Measurements from ENCODE around the gene PDE11A.

Gene PDE11A

GRCh38 chr2:177618255-177619253, 454.0 kb downstream of the PDE11A start:
- DNase-seq, result peak; percentile 95

GRCh38 chr2:177617849-177618248, 454.7 kb downstream of the PDE11A start:
- DNase-seq, result no peak

GRCh38 chr2:177616731-177617130, 455.8 kb downstream of the PDE11A start:
- no peak for DNase-seq

- DNase-seq, result no peak
Measured at GRCh38 chr2:177616066-177616465, 456.5 kb downstream of the PDE11A start.

GRCh38 chr2:177612659-177613058, 459.9 kb downstream of the PDE11A start:
- DNase-seq, result no peak

GRCh38 chr2:177611310-177611886, 461.2 kb downstream of the PDE11A start:
- peak; percentile 10 for DNase-seq

GRCh38 chr2:177610813-177611212, 461.8 kb downstream of the PDE11A start:
- no peak for DNase-seq

- no peak for DNase-seq
Measured at GRCh38 chr2:177606636-177607035, 465.9 kb downstream of the PDE11A start.

- peak; percentile 27 for DNase-seq
Measured at GRCh38 chr2:177604271-177605065, 468.1 kb downstream of the PDE11A start.

- DNase-seq, result no peak
Measured at GRCh38 chr2:177603768-177604167, 468.8 kb downstream of the PDE11A start.

GRCh38 chr2:177603181-177603580, 469.4 kb downstream of the PDE11A start:
- DNase-seq, result no peak

- no peak for DNase-seq
Measured at GRCh38 chr2:177602611-177603164, 469.9 kb downstream of the PDE11A start.

GRCh38 chr2:177600917-177601316, 471.7 kb downstream of the PDE11A start:
- DNase-seq, result no peak

GRCh38 chr2:177599956-177600355, 472.6 kb downstream of the PDE11A start:
- no peak for DNase-seq

- DNase-seq, result no peak
Measured at GRCh38 chr2:177599139-177599688, 473.4 kb downstream of the PDE11A start.

GRCh38 chr2:177598326-177599138, 474.0 kb downstream of the PDE11A start:
- DNase-seq, result no peak

- no peak for DNase-seq
Measured at GRCh38 chr2:177597759-177598158, 474.8 kb downstream of the PDE11A start.

GRCh38 chr2:177596866-177597265, 475.7 kb downstream of the PDE11A start:
- DNase-seq, result no peak

GRCh38 chr2:177595126-177595845, 477.3 kb downstream of the PDE11A start:
- no peak for DNase-seq

GRCh38 chr2:177593402-177593801, 479.2 kb downstream of the PDE11A start:
- DNase-seq, result no peak

- DNase-seq, result no peak
Measured at GRCh38 chr2:177592945-177593344, 479.6 kb downstream of the PDE11A start.

All from NCI-H510A treated with DMSO at 0.1 percent for 48 hours (cell line).